Measurements from ENCODE around the gene ADGRE1.

ADGRE1 gene

GRCh38 chr19:6947745-6948144 lies 60.4 kb downstream of the ADGRE1 start:
- H3K4me3 ChIP-seq (ENCODE audit: low read length) = no peak overlapping the region
- DNase-seq (ENCODE audit: low read depth) = peak; percentile 3
- TF ChIP-seq CTCF (IDR thresholded peaks at IDR 0.05; ENCODE audit: insufficient read depth, low read depth, low read length, missing control alignments) = no peak

GRCh38 chr19:6948884-6949283 lies 61.5 kb downstream of the ADGRE1 start:
- no peak for DNase-seq (ENCODE audit: low read depth)
- no peak overlapping the region for H3K4me3 ChIP-seq (ENCODE audit: low read length)
- no peak for TF ChIP-seq CTCF (IDR thresholded peaks at IDR 0.05; ENCODE audit: insufficient read depth, low read depth, low read length, missing control alignments)

GRCh38 chr19:6952956-6953355 lies 65.6 kb downstream of the ADGRE1 start:
- TF ChIP-seq CTCF (IDR thresholded peaks at IDR 0.05; ENCODE audit: insufficient read depth, low read depth, low read length, missing control alignments) = no peak
- DNase-seq (ENCODE audit: low read depth) = no peak
- no peak overlapping the region for H3K4me3 ChIP-seq (ENCODE audit: low read length)

GRCh38 chr19:6955082-6955481 lies 67.7 kb downstream of the ADGRE1 start:
- DNase-seq (ENCODE audit: low read depth) = no peak
- H3K4me3 ChIP-seq (ENCODE audit: low read length) = no peak overlapping the region
- TF ChIP-seq CTCF (IDR thresholded peaks at IDR 0.05; ENCODE audit: insufficient read depth, low read depth, low read length, missing control alignments) = no peak

- H3K4me3 ChIP-seq (ENCODE audit: low read length) = no peak overlapping the region
- no peak for DNase-seq (ENCODE audit: low read depth)
- no peak for TF ChIP-seq CTCF (IDR thresholded peaks at IDR 0.05; ENCODE audit: insufficient read depth, low read depth, low read length, missing control alignments)
Observed at GRCh38 chr19:6956573-6956972, 69.2 kb downstream of the ADGRE1 start.

GRCh38 chr19:6958791-6959190 lies 71.4 kb downstream of the ADGRE1 start:
- no peak overlapping the region for H3K4me3 ChIP-seq (ENCODE audit: low read length)
- no peak for DNase-seq (ENCODE audit: low read depth)
- TF ChIP-seq CTCF (IDR thresholded peaks at IDR 0.05; ENCODE audit: insufficient read depth, low read depth, low read length, missing control alignments) = no peak

- TF ChIP-seq CTCF (IDR thresholded peaks at IDR 0.05; ENCODE audit: insufficient read depth, low read depth, low read length, missing control alignments) = no peak
- no peak for DNase-seq (ENCODE audit: low read depth)
- no peak overlapping the region for H3K4me3 ChIP-seq (ENCODE audit: low read length)
Observed at GRCh38 chr19:6963244-6963852, 76.0 kb downstream of the ADGRE1 start.

Data from epithelial cell of esophagus (primary cell).